HG03469 (cell line): ENCODE results near the gene CDKN2B-AS1.

ENCODE experiments used
- ATAC-seq: cut with Tn5 transposase; IDR thresholded peaks from one replicate; pipeline ENCODE4 v1.9.1; 2021; ENCODE audit warnings: mild to moderate bottlenecking, moderate library complexity, moderate number of reproducible peaks; ENCODE audit not compliant: unreplicated experiment

CDKN2B-AS1 gene

GRCh38 chr9:22114956-22115355 lies 120.4 kb downstream of the CDKN2B-AS1 start:
- no peak for ATAC-seq

- ATAC-seq = no peak
Observed at GRCh38 chr9:22116758-22117157, 122.2 kb downstream of the CDKN2B-AS1 start.

- ATAC-seq = no peak
Observed at GRCh38 chr9:22117511-22118384, 123.2 kb downstream of the CDKN2B-AS1 start.

- no peak for ATAC-seq
Observed at GRCh38 chr9:22118810-22119521, 124.4 kb downstream of the CDKN2B-AS1 start.

- ATAC-seq = no peak
Observed at GRCh38 chr9:22119522-22120158, 125.0 kb downstream of the CDKN2B-AS1 start.

- no peak for ATAC-seq
Observed at GRCh38 chr9:22120159-22120549, 125.6 kb downstream of the CDKN2B-AS1 start.

GRCh38 chr9:22120595-22120994 lies 126.0 kb downstream of the CDKN2B-AS1 start:
- ATAC-seq = no peak

- no peak for ATAC-seq
Observed at GRCh38 chr9:22124263-22125011, 129.8 kb downstream of the CDKN2B-AS1 start.

- ATAC-seq = no peak
Observed at GRCh38 chr9:22129133-22129532, 134.5 kb downstream of the CDKN2B-AS1 start.

GRCh38 chr9:22129633-22130032 lies 135.0 kb downstream of the CDKN2B-AS1 start:
- no peak for ATAC-seq

- peak; percentile 44 for ATAC-seq
Observed at GRCh38 chr9:22131817-22132216, 137.2 kb downstream of the CDKN2B-AS1 start.

GRCh38 chr9:22134390-22134789 lies 139.8 kb downstream of the CDKN2B-AS1 start:
- ATAC-seq = no peak

GRCh38 chr9:22136461-22137096 lies 142.0 kb downstream of the CDKN2B-AS1 start:
- ATAC-seq = no peak

GRCh38 chr9:22138956-22139660 lies 144.5 kb downstream of the CDKN2B-AS1 start:
- no peak for ATAC-seq

- no peak for ATAC-seq
Observed at GRCh38 chr9:22141908-22142307, 147.3 kb downstream of the CDKN2B-AS1 start.

GRCh38 chr9:22142671-22143070 lies 148.1 kb downstream of the CDKN2B-AS1 start:
- no peak for ATAC-seq

- ATAC-seq = no peak
Observed at GRCh38 chr9:22143799-22144625, 149.4 kb downstream of the CDKN2B-AS1 start.

GRCh38 chr9:22146604-22147003 lies 152.0 kb downstream of the CDKN2B-AS1 start:
- no peak for ATAC-seq
